Upper lobe of left lung (tissue), 4 donors: ENCODE data around the gene CLDN18.

Experiments used
- POLR2A ChIP-seq, 4 donors: fragments of 450-650 bp; IDR thresholded peaks; one replicate each; pipeline ENCODE4 v1.5.1; 2016 to 2017; ENCODE audit warnings: antibody characterized with exemption in 4 of 4, mild to moderate bottlenecking in 2 of 4
- POLR2AphosphoS5 ChIP-seq, 2 donors: sonication (generic); formaldehyde crosslinking; IDR thresholded peaks; one replicate each; pipeline ENCODE4 v1.5.1; 2017; ENCODE audit warnings: antibody characterized with exemption in 2 of 2
- TF ChIP-seq, protein P1 (sequence below), 6 experiments: fragments of 450-650 bp in 4 of 6; fragments of 200-600 bp in 2 of 6; sonication (generic) in 2 of 6; IDR thresholded peaks; one replicate each; pipeline ENCODE4 v1.5.1; 2016 to 2019; ENCODE audit warnings: antibody characterized with exemption in 6 of 6

DNA sequence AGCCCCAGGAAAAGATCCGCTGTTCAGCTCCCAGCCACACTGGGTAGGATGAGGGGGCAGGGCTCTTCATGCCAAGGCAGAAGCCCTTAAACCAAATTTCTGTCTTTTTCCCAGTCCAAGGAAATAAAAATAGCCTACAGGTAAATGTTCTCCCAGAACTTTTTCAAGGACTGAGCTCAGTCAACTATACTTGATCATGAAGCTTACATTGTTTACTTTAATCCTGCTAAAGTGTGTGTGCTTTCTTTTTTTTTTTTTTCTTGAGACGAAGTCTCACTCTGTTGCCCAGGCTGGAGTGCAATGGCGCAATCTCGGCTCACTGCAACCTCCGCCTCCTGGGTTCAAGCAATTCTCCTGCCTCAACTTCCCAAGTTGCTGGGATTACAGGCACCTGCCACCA is 17.9 kb downstream of the CLDN18 start:
- TF ChIP-seq, protein P1, sequence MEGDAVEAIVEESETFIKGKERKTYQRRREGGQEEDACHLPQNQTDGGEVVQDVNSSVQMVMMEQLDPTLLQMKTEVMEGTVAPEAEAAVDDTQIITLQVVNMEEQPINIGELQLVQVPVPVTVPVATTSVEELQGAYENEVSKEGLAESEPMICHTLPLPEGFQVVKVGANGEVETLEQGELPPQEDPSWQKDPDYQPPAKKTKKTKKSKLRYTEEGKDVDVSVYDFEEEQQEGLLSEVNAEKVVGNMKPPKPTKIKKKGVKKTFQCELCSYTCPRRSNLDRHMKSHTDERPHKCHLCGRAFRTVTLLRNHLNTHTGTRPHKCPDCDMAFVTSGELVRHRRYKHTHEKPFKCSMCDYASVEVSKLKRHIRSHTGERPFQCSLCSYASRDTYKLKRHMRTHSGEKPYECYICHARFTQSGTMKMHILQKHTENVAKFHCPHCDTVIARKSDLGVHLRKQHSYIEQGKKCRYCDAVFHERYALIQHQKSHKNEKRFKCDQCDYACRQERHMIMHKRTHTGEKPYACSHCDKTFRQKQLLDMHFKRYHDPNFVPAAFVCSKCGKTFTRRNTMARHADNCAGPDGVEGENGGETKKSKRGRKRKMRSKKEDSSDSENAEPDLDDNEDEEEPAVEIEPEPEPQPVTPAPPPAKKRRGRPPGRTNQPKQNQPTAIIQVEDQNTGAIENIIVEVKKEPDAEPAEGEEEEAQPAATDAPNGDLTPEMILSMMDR (IDR thresholded peaks at IDR 0.05), result no peak
- TF ChIP-seq POLR2A (IDR thresholded peaks at IDR 0.05) (no peak), POLR2AphosphoS5 (IDR thresholded peaks at IDR 0.05) (no peak)
